CD4-positive, alpha-beta T cell treated with Interleukin-6 for 4 hours (primary cell): ENCODE measurements around the gene LYPLAL1.
A peak's percentile ranks its signal among the peaks of the same experiment; 100 is the strongest.
"Not testable (repeated sequence)": the region's sequence is repeated elsewhere in the genome, so short reads cannot be mapped to it uniquely, and the experiment has no call there.

Experiments
- DNase-seq: peaks from one replicate; pipeline ENCODE4 v3.0.0-alpha.2; 2020; ENCODE audit warnings: mixed read lengths

LYPLAL1 gene

DNA sequence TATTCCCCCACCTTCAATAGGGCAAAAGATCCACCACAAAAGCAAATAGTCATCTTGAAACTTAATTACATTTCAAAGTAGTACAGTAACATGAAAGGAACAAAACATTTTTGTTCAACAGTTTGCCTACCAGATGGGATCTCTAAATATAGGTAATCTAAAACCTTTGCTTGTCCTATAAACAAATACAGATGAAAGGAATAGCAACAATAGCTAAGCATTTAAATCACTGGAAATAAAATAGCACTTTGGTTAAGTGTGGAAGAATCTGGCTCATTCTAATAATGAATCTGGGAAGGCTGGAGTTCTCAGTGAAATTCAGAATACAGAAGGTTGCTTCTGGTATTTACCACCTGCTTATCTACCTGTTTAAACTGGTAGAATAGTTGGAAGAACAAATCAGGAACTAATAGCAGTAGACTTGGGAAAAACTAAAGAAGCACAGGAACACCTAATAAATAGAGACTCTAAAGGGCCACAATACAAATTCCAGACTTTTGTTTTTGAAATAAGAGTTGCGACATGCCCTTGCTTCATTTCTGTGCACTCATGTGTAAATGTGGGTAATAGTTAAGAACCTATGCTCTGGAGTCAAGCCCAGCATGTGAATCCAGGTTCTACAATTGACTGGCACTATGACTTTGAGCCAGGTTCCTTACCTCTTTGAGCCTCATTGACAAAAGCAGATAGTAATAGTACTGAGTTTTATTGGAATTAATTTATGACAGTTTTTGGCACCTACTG is 2.3 kb upstream of the LYPLAL1 start:
- DNase-seq = no peak

DNA sequence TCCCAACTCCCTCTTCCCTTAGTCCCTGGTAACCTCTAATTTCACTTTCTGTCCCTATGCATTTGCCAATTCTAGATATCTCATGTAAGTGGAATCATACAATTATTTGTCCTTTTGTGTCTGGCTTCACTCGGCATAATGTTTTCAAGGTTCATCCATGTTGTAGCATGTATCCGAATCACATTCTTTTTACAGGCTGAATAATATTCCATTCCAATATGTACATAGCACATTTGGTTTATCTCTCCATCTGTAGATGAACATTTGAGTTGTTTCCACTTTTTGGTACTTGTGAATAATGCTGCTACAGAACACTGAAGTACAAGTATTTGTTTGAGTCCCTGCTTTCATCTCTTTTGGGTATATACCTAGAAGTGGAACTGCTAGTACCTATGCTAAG is 857 bp upstream of the LYPLAL1 start:
- DNase-seq = no peak

DNA sequence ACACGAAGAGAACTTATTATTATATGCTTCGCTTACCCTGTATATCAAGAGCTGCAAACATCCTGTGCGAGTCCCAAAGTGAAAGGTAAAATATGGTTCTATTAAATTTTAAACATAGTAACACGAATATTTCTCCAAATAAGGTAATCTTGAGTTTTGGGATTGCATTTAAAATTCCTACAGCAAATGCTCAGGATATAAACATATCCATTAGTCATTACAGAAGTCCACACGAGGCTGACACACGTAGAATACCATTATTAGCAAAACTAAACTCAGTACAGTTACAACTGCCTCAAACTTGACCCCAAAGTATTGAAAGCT is 282 bp upstream of the LYPLAL1 start:
- DNase-seq = no peak

DNA sequence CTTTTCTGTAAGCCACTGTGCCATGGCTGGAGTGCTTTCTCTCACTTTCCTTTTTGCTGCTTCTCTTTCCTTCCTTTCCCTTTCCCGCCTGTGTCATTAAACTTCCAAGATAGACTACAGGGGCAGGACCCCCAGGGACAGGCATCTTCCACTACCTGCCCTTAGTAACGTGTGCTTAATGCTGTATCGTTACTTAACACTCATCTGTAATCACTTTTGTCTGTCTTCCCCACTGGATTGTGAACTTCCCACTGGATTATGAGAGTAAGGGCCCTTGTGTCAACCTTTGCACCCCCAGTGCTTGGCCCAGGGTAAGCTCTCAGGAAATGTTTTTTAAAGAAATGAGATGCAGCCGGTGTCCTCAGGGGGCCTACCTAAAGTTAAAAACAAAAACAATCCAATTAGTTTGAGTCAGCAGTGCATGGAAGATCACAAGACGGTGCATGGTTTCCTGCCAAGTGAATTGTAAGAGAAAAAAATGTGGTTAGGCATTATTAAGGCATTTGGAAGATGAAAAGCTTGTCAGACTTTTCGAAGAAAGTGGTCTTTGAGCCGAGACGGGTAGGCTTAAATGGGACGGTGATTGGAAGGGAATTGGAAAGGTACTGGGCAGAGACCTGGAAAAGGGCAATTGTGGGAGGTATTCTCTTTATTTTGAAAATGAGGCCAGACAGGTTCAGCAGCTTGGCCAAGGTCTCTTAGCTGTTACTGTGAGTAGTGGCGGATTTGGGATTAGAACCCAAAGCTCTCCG is 958 bp downstream of the LYPLAL1 start:
- peak; percentile 37 for DNase-seq

DNA sequence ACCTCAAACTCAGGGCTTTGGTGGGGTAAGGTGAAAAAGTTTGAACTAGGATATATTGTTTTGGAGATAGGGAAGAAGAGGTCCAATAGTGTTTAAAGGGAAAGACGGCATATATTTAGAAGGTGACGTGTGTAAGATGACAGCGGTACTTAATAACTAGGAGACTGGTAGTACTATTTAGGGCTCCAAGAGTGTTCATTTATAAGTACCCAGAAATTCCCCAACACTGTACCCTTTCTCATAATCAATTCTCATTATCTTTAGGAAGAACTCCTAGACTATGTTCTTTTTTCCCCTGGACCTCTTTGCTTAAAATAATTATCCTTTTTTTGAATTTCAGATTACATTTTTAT is 1.5 kb downstream of the LYPLAL1 start:
- no peak for DNase-seq

DNA sequence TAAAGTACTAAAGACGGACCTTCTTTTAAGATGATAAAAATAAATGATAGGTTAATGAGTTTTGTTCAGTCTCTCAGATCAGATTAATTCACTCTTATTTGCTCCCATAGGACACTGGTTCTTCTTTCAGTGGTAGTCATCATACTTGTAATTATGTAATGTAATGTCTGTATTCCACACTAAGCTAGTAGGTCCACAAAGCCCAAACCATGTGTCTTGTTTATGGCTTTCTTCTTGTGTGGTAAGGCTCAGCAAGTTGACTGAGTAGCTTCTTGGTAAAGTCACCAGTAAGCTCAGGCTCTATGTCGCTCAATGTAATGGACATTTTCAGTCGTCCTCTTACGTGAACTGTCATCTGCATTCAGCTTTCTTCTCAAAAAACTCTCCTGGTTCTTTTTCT is 2.5 kb downstream of the LYPLAL1 start:
- no peak for DNase-seq

DNA sequence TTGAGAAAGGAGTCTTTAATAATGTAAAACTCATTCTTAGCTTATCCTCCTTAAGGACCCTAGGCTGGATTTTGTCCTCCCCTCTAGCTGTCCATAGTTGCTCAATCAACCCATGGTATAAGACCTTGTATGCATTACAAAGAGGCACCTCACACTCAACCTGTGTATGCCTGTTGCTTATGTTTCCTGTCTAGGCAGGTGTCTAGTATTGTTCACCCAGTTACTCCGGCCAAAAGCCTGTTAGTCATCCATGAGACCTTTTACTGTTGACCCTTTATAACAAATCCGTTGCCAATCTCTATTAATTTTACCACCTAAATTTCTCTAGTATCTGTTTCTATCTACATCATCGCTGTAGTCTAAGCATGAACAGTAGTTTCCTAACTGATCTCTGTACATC is 3.7 kb downstream of the LYPLAL1 start:
- DNase-seq = no peak

DNA sequence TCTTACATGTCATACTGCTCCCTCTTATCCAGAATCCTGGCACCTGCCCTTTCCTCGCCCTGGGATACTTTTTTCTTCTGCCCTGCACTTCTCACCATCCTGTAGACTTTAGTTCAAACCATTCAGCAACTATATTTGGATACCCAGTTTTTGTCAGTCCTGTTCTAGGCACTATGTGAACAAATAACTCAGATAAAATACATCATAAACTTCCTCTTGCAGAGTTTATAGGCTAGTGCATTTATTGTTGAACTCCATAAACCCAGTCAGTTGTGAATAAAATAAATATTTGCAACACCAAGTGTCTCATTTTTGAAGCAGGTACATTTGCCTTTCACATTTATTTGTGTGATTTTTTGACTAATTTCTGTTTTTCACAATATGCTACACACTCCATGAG is 4.3 kb downstream of the LYPLAL1 start:
- DNase-seq = no peak

DNA sequence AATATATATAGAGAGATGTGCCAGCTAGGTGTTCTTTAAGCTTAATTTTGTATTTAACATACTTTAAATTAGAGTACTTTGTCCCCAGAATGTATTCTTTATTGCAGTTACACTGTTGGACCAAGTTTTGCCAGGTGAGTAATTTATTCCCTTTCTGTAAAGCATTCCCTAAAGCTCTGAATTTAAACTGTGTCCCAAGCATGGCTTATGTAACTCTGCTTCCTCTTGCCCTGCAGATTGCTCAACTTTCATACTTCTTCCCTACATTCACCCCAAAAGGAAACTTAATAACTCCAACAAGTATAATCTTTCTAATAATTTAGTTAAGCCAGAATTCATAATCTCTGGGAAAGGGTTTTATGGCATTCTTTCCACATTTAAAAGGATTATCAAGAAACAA is 5.6 kb downstream of the LYPLAL1 start:
- DNase-seq = no peak

DNA sequence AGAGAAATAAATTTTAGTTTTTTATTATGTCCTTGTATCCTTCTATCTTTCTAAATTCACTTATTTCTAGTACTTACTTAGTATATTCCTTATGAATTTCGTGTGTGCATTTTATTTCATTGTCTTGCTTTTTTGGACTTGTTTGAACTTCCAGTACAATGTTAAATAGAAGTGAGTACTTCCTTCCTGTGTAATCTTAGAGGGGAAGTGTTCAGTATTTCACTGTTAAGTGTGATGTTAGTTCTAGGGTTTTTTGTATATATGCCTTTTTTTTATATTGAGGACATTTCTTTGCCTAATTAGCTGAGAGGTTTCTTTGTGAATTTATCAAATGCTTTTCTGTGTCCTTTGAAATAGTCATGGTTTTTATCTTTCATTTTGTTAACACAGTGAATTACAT is 10.7 kb downstream of the LYPLAL1 start:
- no peak for DNase-seq

DNA sequence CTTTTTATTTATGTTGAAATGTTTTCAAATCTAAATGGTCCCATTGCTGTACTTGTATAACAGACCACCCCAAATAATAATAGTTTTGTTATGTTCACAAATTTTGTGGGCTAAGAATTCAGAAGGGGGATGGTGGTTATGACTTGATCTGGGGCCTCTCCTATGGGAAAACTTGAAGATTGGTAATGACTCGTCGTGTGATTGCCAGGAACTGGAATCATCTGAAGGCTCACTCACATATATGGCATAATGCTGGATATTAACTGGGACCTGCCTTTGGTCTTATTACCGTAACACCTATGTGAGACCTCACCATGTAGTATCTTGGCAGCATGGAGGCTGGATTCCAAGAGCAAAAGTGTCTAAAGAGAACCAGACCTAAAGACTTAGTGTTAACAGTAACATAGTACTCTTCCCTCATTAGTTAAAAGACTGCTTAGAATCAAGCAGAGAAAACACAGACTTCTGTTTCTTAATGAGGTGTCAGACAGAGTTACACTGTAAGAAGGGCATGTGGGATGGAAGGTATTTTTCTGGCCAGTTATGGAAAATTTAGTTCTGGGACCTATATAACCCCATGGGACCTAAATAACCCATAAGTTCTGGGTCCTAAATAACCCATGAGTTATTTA is 11.9 kb downstream of the LYPLAL1 start:
- DNase-seq = no peak

DNA sequence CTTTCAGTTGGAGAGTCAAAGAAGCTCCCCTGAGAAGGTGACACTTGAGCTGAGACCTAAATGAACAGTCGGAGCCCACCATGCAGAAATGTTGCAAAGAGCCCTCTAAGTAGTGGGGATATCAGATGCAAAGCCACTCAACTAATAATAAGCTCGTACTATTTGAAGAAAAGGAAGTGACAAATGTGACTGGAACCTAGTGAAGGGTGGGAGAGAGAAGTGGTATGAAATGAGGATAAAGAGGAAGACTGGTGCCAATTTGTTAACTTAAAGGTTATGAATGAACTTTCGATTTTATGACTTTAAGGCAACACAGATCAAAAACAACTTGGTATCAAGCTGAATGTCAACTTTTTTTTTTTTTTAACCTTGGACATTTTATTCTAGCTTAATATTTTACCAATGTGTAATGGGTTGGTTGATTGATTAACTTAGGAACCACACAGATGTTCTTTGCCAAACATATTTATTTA is 14.7 kb downstream of the LYPLAL1 start:
- DNase-seq = no peak

DNA sequence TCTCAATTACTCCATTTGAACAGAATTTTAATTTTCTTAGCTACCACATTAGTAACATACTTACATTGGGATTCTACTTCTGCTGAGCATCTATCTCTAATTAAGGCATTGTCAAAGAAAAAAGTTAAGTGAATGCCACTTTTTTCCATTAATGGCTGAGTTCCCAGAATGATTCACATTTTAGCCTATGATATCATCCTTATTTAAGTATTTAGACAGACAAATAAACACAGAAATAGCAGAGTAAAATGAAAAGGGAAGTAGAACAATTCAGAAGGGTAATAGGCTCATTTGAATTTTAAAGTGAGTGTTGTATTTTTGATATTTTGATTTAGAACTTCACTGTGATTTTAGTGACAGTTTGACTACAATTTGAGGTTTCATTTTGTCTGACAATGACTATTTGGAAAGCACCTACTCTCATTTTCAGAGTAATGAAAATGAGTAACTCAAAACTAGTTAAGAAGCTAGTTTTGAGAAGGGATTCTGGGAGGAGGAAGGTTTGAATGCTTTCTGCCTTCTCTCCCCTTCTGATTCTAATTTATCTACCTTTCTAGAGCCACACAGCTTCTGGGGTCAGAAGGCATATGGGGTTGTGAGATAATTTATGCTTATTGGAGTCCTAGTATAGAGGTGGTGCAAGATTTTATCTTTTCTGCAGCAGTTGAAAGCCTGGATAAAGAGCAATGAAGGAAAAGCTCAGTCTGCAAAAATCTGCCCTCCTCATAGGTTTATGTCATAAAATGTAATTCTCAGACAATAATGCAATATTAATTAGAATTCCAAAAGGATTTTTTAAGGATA is 15.5 kb downstream of the LYPLAL1 start:
- no peak for DNase-seq

DNA sequence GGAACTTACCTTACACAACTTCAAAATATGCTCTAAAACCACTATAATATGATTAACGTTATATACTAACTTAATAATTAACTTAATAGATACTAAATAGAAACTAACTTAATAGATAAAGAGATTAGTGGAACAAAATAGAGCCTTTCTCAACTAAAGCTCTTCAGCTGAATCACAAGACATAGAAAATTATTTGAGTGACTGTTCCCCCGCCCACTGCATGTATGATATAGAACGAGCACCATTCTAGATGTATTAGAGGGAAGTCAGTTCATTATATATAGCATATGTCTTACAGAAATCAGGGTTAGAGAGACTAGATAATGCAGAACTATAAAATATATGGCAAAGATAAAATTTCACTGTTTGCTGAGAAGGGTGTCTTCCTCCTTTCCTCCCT is 16.3 kb downstream of the LYPLAL1 start:
- no peak for DNase-seq

DNA sequence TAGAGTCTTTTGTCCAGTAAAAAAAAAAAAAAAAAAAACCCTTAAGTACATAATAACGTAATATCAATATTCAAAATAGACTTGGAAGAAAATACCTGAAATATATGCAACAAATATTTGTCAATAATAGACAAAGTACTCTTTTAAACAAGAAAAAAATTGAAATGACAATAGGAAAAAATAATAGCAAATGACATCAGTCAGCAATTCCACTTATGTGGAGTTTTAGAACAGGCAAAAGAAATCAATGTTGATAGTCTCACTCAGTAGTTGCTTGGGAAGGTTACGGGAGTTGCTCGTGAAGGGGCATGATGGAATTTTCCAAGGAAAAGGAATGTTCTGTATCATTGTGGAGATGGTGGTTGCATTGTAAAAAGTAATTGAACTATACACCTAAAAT is 16.9 kb downstream of the LYPLAL1 start:
- DNase-seq = no peak

DNA sequence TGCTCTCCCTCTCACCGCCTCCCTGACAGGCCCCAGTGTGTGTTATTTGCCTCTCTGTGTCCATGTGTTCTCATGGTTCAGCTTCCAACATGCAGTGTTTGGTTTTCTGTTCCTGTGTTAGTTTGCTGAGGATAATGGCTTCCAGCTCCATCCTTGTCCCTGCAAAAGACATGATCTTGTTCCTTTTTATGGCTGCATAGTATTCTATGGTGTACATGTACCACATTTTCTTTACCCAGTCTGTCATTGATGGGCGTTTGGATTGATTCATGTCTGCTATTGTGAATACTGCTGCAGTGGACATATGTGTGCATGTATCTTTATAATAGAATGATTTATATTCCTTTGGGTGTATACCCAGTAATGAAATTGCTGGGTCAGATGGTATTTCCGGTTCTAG is 22.2 kb downstream of the LYPLAL1 start:
- DNase-seq = not testable (repeated sequence)

DNA sequence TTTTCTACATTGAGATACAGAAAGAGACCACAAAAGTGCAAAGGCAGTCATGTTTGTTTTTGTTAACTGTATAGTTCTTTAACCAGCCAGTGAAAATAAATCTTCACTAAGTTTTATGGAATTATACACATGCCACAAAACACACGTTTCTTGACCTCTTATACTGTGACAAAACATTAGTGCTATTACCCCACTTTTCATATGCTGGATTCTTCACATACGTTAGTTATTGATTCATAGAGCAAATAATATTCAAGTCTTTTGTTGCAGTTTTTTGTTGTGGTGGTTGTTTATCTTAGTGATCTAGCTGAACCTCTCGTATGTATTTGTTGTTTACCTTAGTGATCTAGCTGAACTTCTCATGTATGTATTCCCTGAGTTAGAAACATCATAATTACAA is 28.0 kb downstream of the LYPLAL1 start:
- DNase-seq = no peak

DNA sequence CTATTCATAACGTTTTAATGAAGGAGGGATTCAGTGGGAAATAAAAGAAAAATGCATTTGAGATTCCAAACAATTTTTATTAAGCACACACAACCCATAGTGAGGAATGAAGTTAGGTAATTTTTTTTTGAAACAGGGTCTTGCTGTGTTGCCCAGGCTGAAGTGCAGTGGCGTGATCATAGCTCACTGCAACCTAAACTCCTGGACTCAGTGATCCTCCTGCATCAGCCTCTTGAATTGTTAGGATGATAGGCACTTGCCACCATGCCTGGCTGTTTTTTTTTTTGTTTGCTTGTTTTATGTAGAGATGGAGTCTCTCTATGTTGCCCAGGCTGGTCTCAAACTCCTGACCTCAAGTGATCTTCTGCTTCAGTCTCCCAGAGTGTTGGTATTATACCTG is 28.9 kb downstream of the LYPLAL1 start:
- no peak for DNase-seq

DNA sequence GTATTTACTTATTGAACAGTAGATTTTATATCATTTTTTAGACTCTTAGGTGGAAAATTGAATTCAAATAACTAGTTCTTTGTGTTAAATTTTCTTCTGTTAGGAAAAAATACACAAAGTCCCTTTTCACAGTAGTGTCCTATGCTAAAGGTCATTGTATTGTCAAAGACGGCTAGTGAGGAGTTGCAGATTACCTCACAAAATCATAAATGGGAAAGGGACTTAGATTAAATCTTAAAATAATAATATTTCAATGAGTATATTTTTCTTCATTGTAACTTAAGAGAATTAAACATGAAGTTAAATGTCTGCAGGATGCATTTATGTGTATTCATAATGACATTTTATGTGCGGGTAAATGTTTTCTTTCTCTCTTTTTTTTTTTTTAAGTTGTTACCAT is 32.7 kb downstream of the LYPLAL1 start:
- DNase-seq = no peak

DNA sequence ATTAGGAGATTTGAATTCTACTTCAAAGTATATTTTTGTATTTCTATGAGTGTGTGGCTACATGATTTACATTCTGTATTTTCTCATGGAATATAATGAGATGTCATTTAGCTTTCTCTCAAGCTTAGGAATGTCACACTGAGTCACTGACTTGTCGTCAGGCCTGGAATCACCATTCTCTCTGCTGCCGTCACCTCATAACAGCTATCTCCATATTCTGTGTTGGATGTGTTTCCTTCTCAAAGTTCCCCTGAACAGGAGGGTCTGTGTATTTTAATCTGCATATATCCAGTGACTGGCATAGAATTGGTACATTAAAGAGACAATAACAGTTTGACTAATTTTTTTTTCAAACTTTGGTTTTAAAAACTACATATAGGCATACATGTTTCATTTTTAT is 35.9 kb downstream of the LYPLAL1 start:
- no peak for DNase-seq

DNA sequence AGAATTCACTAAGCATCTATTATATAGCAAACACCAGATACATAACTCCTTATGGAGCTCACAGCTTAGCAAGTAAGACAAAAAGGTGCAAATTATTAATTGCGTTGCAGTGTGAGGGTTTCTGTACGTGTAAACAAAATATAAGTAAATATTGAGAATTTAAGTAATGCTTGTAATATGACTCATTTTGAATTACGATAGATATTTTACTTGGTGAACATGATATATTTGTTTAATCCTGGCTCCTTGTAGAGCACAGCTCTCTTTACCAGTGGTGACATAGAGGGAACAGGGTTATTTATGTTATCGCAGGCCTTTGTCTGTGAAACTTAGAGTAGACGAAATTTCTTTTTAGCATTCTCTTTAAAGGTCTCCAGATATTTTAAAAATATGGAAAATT is 36.4 kb downstream of the LYPLAL1 start:
- no peak for DNase-seq

DNA sequence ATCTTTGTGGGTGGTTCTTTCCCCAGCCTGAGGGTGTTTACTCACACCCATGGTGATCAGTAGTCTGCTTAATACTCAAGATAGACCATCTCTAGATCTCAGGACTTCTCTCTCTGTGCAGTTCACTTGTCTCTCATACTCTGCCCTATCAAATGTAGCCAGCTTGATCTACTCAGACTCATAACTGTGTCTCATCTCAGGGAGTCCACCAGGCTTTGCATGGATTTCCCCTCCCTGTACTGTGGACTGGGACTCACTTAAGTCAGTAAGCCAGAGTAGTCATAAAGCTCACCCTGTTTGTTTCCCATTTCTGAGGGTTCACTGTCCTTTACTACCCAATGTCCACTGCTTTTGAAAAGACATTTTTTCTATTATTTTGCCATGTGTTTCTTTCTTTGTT is 41.8 kb downstream of the LYPLAL1 start:
- no peak for DNase-seq

DNA sequence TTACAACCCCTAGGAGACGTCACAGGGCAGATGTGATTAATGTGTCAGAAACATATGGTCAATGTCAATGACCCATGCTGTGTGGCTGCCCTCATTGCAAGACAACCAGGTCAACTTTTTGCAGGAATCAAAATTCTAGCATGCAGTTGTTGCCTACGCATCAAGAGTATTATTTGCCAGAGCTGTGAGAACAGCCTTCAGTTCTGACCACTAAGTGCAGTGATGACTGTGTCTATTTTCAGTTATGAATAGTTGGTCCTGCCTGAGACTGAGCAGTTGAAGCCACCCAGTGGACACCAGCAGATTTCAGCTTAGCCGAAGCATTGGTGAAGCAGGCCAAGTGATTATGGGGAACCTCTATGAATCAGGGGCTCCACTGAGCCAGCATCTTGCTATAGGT is 47.3 kb downstream of the LYPLAL1 start:
- DNase-seq = no peak

DNA sequence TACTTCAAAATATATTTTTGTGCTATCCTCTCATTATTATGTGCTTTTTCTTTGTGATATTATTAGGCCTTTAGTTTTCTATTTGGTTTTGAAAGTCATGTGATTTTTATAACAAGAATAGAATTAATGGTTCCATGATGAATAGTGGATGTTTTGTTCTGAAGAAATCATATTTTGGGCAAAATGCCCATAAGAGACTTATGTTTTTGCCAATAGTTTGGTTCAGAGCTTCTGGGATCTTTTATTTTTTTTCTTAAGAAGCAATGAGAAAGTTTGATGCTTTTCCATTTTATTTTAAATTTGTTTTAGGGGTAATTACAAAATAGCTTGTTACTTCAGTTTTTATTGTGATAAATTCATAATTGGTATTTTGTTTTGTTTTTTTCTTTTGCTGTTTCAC is 49.8 kb downstream of the LYPLAL1 start:
- no peak for DNase-seq
